Femur (tissue), 1 donor: ENCODE results near the gene CSTPP1.
A peak's percentile ranks its signal among the peaks of the same experiment; 100 is the strongest.

Experiments used
- DNase-seq: peaks from one replicate; pipeline ENCODE4 v3.0.0-alpha.2; 2017

Gene CSTPP1

DNA sequence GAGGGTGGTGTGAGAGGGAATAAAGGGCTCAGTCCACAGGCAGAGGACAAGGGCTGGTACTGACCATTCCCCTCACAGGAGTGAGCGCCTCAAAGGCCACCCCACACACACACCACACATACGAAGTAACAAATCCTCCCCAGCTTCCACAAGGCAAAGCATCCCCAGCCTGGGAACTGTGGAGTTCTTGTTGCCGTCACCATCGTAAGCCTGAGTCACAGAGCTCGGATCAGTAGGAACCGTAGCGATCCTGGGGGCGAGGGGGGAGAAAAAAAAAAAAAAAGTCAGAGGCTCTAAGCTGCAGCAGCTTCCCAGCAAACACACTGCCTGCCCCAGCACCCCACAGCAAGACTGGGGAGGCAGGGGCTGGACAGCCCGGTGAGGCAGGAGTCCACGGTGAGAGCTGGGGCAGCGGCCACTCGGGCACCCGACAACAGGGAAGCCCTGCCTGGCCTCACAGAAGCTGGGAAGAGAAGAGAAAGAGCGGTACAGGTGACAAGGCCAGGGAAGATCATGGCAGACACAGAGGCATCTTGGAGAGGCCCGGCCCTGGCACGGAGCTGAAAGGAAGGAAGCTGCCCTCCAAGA lies 228.8 kb downstream of the CSTPP1 start:
- DNase-seq = no peak

DNA sequence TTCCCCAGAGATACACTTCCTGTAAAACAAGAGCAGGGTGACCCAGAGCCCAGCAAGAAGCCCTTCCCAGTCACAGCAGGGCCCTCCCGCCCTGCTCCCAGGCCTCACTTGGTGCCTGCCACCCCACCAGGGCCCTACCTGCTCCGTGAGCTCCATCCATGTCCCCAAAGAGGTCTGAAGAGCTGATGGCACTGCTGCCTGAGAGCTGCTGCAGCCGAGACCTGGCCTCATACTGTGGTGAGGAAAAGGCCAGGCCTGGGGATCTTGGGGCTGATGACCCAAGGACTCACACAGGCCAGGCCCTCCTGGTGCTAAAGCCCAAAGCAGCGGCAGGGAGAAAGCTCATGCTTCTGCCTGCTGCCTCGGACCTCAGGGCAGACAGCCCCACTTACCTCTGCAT lies 229.8 kb downstream of the CSTPP1 start:
- DNase-seq = no peak

DNA sequence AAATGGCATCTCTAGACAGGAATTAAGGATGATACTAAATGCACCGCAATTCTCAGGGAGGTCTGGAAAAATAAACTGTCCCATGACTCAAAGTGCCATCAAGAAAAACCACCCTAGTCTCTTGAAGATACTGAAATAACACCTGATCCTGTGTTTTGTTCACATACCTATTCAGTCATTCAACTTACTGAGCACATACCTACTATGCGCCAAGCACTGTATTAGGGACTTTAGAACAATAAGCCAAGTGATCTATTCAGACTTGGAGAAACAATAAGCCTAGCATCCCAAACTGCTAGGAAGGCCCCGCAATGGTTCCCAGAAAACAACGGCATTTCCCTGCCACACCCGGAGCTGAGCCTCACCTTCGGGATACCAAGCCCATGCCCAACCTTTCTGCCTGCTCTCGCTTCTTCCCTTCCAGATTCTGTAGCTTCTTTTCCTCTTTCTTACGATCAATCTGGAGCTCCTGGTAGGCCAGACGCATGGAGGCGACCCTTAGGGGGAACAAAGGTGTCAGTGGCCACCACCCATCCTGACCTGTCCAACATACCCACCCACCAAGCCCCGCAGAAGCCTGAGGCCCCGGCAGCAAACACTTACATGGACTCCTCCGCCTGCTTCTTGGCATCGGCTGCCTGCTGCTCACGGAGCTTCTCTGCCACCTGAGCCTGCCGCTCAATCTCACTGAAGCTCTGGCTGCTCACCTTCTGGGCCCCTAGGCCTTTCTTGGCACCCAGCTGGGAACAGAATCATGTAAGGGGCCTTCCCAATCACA lies 234.7 kb downstream of the CSTPP1 start:
- no peak for DNase-seq

DNA sequence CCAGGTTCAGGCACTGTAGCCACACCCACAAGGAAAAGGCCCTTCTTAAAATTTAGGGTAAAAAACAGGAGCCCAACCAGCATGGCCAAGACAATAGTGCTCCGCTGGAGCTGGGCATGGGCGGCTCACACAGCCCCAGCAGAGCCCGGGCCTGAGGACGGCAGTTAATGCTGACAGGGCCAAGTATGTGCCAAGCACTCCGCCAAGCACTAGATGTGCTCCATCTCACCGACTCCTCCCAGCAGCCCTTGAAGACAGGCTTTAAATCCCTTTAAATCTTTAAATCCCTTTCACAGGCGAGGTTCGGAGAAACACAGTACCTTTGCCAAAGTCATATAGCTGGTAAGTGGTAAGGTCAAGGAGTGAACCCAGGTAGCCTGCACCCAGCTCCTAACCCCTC lies 235.3 kb downstream of the CSTPP1 start:
- no peak for DNase-seq

DNA sequence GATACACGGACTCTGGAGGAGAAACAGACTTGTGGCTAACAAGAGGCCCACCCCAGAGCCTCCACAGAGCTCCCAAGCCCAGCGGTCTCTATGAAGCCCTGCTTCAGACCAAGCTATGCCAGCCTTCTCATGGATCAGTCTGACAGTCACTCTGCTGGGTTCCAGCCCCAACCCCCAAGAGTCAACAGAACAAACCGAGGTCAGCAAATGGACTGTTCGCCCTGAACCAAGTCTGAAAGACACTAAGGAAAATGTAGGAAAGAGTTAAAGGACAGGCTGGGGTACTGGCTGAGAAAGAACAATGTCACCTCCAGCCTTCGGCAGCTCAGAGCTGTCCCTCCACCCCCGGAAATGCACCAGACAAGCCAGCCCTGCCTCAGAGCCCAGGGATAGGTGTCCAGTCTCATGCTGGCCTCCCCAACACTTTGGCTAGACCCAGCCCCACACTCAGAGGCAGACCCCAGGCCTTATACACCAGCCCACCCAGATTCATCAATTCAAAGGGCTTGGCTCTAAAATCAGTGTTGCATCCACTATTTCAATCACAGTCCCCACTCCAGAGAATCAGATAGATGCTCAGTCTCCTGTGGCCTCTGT lies 236.3 kb downstream of the CSTPP1 start:
- no peak for DNase-seq

DNA sequence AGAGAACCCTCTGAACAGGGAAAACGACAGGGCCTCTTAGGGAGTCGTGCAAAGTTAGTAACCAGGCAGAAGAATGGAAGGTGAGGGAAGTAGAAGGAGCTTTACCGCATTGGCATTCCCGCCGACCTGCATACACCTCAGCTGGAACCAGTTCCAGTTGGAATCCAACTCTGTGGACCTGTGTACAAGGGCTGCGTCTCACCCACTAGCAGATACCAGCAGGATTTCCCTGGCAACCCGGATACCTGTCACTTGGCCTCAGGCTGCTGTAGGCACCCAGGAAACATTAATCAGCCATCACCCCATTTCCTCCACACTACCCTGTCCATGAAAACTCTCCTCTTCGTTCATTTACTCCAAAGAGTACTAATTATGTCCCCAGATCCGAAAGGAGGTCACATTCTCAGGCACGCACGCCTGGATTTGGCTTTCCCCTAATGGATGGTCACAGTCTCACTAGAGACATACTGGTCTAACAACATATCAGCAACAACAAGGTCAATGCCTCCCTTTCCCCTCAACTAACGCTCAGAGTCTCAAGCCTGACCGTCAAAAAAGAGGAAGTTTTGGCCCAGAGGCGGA lies 239.3 kb downstream of the CSTPP1 start:
- no peak for DNase-seq

DNA sequence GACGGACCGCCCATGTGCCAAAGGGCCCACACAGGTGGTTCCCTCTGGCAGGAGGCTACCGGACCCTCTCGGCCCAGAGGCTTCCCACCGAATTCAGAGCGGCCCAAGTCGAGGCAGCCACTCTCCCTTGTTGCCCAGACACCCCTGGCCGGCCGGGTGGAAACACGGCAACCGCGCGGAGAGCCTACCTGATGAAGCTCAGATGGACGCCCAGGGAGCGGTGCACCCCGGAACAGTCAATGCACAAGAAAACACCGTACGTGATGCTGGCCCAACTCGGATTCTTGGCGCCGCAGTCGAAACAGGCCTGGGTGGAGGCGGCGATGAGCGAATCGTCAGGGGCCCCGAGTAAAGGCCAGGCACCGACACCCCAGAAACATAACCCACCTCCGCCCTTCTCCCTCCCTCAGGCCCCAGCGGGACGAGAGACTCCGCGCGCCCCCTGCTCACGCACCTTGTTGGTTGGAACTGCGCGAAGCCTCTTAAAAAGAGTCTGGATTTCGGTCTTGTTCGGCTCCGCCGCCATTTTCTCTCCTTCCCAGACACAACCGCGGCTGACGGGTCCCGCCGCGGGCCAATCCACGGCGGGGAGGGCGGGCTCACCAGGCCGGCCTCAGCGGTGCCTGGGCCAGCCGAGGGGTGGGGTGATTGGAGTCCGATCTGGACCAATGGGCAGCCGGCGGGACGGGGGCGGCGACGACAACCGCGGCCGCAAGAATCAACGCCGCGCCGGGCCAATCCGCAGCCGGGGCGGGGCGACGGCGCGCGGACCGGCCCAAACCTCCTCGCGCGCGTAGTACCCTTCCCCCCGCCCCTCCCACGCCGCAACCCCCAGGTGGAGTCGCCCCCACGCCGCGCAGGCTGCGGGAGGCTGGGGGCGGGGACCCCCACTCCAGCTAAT lies 240.0 kb downstream of the CSTPP1 start, which contains the start of gene ARFGAP2:
TSS of gene ARFGAP2 (minus strand) at position 552 of the 901 bp plus-strand sequence. CDS start at position 526, 26 bp downstream.
- DNase-seq = peak; percentile 98

DNA sequence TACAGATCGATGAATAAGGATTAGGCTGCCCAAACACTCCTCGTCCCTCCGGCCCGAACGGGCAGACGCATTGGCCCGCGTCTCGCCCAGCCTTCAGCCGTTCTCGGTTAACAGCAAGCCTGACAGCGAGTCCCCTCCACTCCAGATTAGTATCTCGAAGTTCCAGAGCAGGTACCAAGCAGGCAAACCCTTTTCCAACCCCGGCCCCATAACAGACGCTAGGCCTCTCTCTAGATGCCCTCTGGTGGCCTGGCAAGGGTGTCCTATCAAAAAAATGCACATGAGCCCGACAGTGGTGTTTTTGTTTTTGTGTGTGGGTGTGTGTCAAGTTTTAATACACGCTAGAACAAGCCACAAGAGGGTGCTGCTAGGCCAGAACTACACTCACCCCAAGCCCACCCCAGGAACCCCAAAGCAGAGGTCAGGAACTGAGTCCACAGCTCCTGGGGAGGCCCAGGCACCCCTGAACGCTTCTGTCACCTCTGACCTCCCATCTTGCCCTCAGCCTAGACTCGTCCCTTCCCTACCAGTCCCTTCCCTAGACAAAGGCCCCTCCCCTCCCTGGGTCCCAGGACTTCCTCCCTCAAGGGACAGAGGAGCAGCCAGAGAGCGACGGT lies 240.8 kb downstream of the CSTPP1 start:
- peak; percentile 82 for DNase-seq

DNA sequence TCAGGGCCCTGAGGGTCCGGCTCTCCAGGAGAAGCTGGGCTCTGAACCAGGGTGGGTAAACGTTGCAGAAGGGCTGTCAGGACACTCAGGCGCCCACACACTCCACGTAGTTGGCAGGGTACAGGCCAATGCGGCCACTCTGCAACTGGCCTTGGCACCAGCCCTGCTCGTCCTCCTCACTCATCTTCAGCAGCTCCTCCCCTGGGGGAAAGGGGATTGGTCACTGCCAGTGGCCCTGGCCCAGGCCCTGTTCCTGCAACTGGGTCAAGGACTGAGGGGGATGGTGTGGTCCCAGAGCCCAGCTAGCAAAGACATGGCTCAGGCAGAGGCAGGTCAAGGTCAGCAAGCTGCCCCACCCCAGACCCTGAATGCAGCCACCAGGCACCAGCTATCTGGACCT lies 241.3 kb downstream of the CSTPP1 start:
- no peak for DNase-seq

DNA sequence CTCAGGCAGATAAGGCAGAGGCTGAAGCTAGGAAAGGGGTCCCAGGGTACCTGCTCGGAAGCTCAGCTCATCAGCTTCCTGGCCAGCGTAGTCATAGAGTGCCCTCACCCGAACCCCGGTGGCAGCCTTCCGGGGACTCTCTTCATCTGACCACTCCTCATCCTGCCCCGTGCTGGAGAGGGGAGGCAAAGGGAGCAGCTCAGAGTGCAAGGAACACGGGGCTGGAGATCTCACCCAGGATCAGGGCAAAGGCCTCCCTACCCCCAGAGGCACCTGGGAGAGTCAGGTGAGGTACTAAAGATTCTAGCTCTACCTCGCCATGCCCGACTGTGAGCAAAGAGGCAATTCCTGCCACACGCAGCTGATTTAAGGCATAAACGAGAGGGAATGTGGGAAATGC lies 241.8 kb downstream of the CSTPP1 start:
- no peak for DNase-seq

DNA sequence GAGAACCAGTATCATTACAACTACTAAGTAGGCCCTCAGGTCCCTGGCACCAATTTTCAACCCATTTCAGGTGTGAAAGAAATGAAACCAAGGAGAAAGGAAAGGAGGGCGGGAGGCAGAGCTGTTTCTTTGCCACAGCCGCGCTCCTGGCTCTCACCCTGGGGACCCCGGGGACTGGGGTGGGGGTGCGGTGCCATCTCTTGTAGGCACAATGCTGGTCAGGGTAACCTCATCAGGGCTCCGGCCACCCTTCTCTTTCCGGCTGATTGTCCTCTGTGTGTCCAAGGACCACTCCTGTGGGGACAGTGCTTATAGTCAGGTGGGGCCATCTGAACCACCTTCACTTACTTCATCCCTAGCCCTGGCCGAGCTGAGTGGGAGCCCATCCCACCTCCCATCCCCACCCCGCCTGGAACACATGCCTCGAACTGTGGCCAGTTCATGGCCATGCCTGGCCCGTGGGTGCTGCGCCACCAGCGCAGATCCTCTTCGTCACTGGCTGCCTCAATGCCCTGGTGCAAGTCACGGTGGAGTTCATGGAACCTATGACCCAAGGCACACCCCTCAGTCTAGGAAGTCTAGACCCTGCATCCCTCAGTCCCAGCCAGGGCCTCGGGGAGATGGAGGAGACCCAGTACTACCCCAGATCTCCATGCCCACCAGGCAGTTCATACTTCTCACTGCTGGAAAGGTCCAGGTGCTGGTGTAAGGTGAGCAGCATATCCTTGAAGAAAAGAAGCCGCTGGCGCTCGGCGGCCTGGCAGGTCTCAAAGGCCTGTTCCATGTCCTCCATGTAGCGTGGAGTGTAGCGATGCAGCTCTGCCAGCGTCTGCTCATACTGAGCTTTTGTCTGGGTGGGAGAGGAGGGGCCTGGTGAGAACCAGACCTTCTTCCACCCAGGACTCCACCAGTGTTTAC lies 242.4 kb downstream of the CSTPP1 start:
- DNase-seq = no peak

DNA sequence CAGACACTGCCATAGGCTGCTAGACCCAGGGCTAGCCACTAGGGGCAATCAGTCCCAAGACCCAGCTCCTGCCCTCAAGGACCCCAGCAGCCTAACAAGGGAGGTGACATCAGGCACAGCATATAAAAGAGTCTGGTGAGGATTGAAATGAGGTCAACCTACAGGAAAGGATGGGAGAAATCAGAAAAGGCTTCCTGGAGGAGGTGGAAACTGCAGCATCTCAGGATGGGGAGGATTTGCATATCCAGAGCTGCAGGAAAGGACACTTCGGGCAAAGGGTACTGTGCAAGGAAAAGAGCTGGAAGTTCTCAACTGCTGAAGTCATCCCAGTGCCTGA lies 243.1 kb downstream of the CSTPP1 start:
- DNase-seq = no peak

DNA sequence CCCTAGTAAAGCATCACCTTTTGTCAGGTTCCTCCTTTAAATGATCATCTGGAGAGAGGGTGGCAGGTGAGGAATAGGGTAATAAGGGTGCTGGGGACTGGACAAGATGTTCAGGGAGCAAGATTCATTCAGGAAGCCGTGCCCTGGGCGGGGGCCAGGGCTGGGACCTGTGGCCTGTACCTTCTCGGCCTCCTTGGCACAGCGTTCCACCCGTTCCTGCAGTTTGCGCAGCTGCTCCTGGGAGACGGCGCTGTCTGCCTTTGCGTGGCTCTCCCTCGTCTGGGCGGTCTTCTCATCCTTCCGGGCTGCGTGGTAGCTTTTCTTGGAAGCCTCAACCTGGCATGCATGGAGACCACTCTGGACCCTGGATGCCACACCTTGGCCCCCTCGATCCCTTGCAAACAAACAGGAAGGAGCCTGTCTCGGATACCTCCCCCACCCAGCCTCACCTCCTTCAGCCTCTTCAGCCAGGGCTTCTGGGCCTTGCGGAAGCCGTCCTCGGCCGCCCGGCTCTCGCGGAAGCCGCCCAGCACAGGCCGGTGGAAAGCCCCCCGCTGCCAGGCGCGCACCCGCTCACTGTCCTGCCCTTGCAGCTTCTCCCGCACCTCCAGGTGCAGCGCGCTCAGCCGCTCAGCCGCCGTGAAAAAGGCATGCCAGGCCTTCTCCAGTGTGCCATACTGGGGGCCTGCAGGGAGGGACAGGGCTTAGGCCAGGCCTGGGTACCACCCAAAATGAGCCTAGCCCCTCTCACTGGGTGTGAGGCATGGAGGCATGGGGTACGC lies 243.6 kb downstream of the CSTPP1 start:
- DNase-seq = no peak

DNA sequence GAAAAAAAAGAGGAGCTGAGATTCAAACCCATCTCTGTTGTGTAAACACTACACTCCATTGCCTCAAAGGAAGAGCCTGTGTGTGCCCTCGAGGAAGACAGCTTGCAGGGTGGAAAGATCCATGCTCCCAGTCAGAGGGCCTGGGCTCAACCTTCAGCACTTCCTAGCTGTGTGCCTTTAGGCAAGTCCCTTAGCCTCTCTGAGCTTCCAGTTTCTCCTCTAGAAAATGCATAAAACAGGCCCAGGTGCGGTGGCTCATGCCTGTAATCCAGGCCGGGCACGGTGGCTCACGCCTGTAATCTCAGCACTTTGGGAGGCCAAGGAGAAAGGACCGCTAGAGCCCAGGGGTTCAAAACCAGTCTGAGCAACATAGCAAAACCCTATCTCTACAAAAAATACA lies 244.7 kb downstream of the CSTPP1 start:
- DNase-seq = no peak

DNA sequence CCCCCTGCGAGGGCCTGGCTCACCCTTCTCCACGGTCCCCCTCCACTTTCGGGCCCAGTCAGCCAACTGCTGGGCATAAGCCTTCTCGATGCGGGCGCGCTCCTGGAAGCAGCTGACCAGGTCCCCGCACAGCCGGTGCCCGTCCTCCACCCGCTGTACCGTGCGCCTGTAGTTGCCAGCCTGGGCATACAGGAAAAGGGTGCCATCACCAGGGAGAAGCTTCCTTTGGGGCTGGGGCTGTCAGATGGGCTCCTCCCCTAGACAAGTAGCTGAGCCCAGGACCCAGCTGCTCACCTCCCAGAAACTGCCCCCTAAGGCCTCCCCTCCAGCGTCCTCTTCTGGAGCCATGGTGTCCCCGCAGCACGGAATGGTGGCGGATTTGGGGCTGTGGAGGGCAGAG lies 245.8 kb downstream of the CSTPP1 start:
- no peak for DNase-seq

DNA sequence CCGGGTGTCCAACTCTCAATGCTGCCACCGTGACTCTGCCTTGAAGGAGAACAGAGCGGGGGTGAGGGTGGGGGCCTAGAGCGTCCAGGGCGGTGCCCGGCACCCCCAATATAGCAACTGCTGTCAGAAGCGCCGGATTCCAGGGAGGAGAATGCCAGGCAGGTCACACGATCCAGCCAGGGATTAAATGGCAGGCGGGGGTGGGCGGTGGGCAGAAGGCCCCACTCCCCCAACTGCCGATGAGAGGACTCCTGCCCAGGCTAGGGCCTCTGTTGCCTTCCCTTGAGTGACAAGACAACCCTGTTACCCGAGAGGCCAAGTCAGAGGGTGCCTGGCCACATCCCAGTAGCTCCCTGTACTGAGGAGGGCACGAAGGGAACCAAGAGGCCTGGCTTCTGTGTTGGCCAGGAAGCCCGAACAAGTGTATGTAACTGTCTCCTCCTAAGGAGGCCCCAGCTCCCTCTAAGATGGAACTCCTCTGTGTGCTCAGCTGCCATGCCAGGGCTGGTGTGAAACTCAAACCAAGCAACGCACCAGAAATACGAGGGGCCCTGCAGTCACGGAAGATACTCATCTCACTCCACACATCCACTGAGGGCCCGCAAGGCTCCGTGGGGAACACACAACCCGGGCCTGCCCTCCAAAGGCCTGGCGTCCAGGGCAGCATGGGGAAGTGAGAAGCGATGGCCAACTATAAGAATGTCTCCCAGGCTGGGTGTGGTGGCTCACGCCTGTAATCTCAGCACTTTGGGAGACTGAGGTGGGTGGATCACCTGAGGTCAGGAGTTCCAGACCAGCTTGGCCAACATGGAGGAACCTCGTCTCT lies 246.7 kb downstream of the CSTPP1 start:
- peak; percentile 68 for DNase-seq

DNA sequence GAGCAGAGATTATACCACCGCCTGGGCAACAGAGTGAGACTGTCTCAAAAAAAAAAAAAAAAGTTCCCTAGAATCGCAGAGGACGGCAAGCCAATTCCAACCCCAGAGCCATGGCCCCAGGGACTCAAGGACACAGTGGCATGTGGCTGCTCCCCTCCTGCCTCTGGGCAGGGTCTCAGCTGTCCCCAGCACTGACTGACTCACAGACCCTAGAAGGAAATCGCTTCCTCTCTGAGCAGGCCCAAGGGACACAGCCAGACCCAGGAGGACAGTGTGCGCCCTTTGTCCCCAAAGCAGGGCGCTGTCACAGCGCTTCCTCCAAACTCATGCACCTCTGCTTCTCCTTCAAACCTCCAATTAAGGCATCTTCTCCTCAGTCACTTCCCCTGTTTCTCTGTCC lies 247.4 kb downstream of the CSTPP1 start:
- peak; percentile 43 for DNase-seq

DNA sequence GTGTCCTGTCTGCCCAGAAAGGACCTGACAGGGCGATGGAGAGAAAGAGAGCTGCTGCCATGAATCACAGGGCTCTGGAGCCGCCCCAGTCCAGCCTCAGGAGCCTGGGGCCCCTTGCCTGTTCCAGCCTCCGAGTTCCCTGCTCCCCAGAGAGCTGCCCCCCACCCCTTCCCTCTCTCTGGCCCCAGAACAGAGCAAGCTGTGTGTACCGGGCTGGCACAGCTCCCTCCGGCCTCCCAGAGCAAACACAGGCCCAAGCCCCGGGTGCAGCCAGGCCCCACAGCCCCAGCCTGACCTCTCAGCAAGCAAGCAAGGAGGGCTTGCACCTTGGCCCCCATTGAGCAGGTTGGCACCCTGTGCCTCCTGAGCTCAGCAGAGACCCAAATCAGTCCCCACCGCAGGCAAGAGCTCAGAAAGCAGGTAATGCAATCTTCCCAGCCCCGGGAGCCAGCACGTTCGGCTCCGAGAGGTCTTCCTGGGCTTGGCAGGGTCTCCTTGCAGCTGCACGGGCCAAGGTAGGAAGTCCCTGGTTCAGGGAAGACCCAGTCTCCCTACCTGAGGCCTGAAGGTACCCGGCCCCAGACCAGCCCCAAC lies 248.2 kb downstream of the CSTPP1 start:
- peak; percentile 58 for DNase-seq
